GM18508 (cell line): Measurements from ENCODE around the gene CD244.
"Not testable (repeated sequence)": the region's sequence is repeated elsewhere in the genome, so short reads cannot be mapped to it uniquely, and the experiment has no call there.

ENCODE experiments used
- ATAC-seq: cut with Tn5 transposase; IDR thresholded peaks from one replicate; pipeline ENCODE4 v1.9.1; 2021; ENCODE audit warnings: moderate number of reproducible peaks; ENCODE audit not compliant: insufficient read depth, unreplicated experiment

Gene CD244

GRCh38 chr1:160862203-160863060, at the start of gene CD244:
CD244 (minus strand) TSS chr1:160862887; CDS start chr1:160862677, 210 bp downstream.
- ATAC-seq = no peak

- no peak for ATAC-seq
These were observed 49.2 kb upstream of the CD244 start for GRCh38 chr1:160911925-160912324.

GRCh38 chr1:160911441-160911840, 48.8 kb upstream of the CD244 start:
- ATAC-seq = no peak

GRCh38 chr1:160910170-160910750, 47.6 kb upstream of the CD244 start:
- ATAC-seq = no peak

- no peak for ATAC-seq
These were observed 45.3 kb upstream of the CD244 start for GRCh38 chr1:160907976-160908375.

GRCh38 chr1:160905617-160905989, 42.9 kb upstream of the CD244 start:
- ATAC-seq = no peak

GRCh38 chr1:160904783-160905616, 42.3 kb upstream of the CD244 start:
- ATAC-seq = no peak

GRCh38 chr1:160902251-160902650, 39.6 kb upstream of the CD244 start:
- ATAC-seq = not testable (repeated sequence)

GRCh38 chr1:160901768-160902167, 39.1 kb upstream of the CD244 start:
- no peak for ATAC-seq

- not testable (repeated sequence) for ATAC-seq
These were observed 38.0 kb upstream of the CD244 start for GRCh38 chr1:160900683-160901082.

GRCh38 chr1:160894368-160895135, 31.9 kb upstream of the CD244 start:
- ATAC-seq = not testable (repeated sequence)

- ATAC-seq = no peak
These were observed 28.8 kb upstream of the CD244 start for GRCh38 chr1:160891474-160891873.

- ATAC-seq = no peak
These were observed 26.2 kb upstream of the CD244 start for GRCh38 chr1:160888926-160889325.

GRCh38 chr1:160887071-160887470, 24.4 kb upstream of the CD244 start:
- no peak for ATAC-seq

GRCh38 chr1:160885042-160885441, 22.4 kb upstream of the CD244 start, which contains the start of gene ITLN1:
ITLN1 (minus strand) TSS chr1:160885180; CDS start chr1:160884877, 303 bp downstream.
- no peak for ATAC-seq

GRCh38 chr1:160884579-160884978, 21.9 kb upstream of the CD244 start:
- ATAC-seq = no peak

- ATAC-seq = no peak
These were observed 21.2 kb upstream of the CD244 start for GRCh38 chr1:160883581-160884513.

GRCh38 chr1:160882582-160882981, 19.9 kb upstream of the CD244 start:
- no peak for ATAC-seq

GRCh38 chr1:160881264-160881663, 18.6 kb upstream of the CD244 start:
- not testable (repeated sequence) for ATAC-seq
